ENCODE results near the gene TMEM45A.

DNA sequence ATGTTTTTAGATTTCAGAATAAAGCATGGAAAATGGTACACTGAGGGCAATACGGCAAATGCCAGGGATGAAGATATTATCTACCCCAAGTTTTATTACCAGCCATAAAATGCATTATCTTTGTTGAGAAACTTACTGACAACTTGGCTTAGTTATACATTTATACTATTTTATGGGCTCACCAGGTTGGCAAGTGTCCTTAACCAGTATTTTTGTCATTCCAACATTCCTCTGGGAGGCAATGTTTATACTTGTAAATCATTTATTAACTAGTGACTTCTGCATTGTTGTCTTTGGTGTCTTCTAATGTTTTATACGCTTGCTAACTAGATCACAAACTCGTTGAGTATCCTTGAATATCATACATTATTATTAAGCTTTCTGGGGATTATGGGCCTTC lies 99.0 kb downstream of the TMEM45A start:
- TF ChIP-seq, protein P1, sequence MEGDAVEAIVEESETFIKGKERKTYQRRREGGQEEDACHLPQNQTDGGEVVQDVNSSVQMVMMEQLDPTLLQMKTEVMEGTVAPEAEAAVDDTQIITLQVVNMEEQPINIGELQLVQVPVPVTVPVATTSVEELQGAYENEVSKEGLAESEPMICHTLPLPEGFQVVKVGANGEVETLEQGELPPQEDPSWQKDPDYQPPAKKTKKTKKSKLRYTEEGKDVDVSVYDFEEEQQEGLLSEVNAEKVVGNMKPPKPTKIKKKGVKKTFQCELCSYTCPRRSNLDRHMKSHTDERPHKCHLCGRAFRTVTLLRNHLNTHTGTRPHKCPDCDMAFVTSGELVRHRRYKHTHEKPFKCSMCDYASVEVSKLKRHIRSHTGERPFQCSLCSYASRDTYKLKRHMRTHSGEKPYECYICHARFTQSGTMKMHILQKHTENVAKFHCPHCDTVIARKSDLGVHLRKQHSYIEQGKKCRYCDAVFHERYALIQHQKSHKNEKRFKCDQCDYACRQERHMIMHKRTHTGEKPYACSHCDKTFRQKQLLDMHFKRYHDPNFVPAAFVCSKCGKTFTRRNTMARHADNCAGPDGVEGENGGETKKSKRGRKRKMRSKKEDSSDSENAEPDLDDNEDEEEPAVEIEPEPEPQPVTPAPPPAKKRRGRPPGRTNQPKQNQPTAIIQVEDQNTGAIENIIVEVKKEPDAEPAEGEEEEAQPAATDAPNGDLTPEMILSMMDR (IDR thresholded peaks at IDR 0.05), result peak in 1 of 4 donors; percentile 6
- TF ChIP-seq POLR2A (IDR thresholded peaks at IDR 0.05), result no peak
